Adrenal gland (tissue), 12 donors: ENCODE results near the gene ZFHX3. TPM values are rescaled to one million over a fixed set of nuclear protein-coding genes. Genes with fewer than 3 reads are reported as not detected.
A peak's percentile ranks its signal among the peaks of the same experiment; 100 is the strongest.
"Not testable (repeated sequence)": the region's sequence is repeated elsewhere in the genome, so short reads cannot be mapped to it uniquely, and the experiment has no call there.

Experiments used
- DNase-seq, 7 donors: peaks; one replicate each; pipeline ENCODE4 v3.0.0-alpha.2; 2019 to 2020
- H3K27ac ChIP-seq, 5 donors: fragments of 200-600 bp; sonication (generic) in 4 of 5; 1 replicate in 3 of 5; 2 replicates in 2 of 5; pipeline versions ENCODE4 v1.5.1 to v1.8.0; 2016 to 2020; ENCODE audit warnings: mild to moderate bottlenecking in 1 of 5
- H3K27me3 ChIP-seq: fragments of 200-600 bp; 2 replicates; pipeline ENCODE4 v1.8.0; 2021
- H3K36me3 ChIP-seq, 2 donors: fragments of 200-600 bp; replicated peaks in 1 of 2; 1 replicate in 1 of 2; 2 replicates in 1 of 2; pipeline versions ENCODE4 v1.5.1 to v1.8.0; 2018 to 2022
- H3K4me1 ChIP-seq, 2 donors: fragments of 200-600 bp; replicated peaks in 1 of 2; 1 replicate in 1 of 2; 2 replicates in 1 of 2; pipeline versions ENCODE4 v1.5.1 to v1.8.0; 2018 to 2021
- H3K4me3 ChIP-seq, 4 donors: fragments of 200-600 bp; sonication (generic) in 3 of 4; one replicate each; pipeline ENCODE4 v1.5.1; 2016 to 2018
- H3K9me3 ChIP-seq, 3 donors: fragments of 200-600 bp; sonication (generic) in 1 of 3; replicated peaks in 1 of 3; 1 replicate in 2 of 3; 2 replicates in 1 of 3; pipeline versions ENCODE4 v1.5.1 to v1.8.0; 2016 to 2021
- POLR2A ChIP-seq, 2 donors: fragments of 450-650 bp; IDR thresholded peaks; one replicate each; pipeline ENCODE4 v1.6.1; 2017; ENCODE audit warnings: antibody characterized with exemption in 2 of 2, mild to moderate bottlenecking in 2 of 2, moderate library complexity in 1 of 2
- WGBS, 4 donors: extraction: QIAGEN DNeasy Blood & Tissue Kit in 2 of 4; methylation state at CpG; one replicate each; pipeline versions ENCODE4 v1.1.5 to v1.1.7; 2013 to 2017; 5-methylcytosine and 5-hydroxymethylcytosine counted together
- intact Hi-C, 2 donors: fragments of 100-400 bp; cut with DNase I; formaldehyde crosslinking; loops; one replicate each; pipeline versions ENCODE4 v1.14.1 to v1.15.0; 2022 to 2023
- polyA plus RNA-seq, 3 donors: library from polyadenylated mRNA; stranded (reverse); fragments of 200-250 nt in 2 of 3; fragments of 350-450 nt in 1 of 3; fragmentation: Illumina TruSeq in 1 of 3; extraction: RNeasy Lipid Tissue Mini Kit (QIAGEN cat#74804) in 1 of 3; gene quantifications; one replicate each; pipeline ENCODE4 v1.2.3, GENCODE V29; 2013 to 2014
- total RNA-seq, 9 donors: library from RNA; depleted of rRNA in 4 of 9; stranded (reverse); fragments of >200 nt in 4 of 9; fragments of 120-200 nt in 1 of 9; fragmentation: NEBNext Ultra II Directional in 1 of 9; extraction: Animal tissue kit (Norgen Biotek cat#: 25700) in 1 of 9; gene quantifications; one replicate each; pipeline versions ENCODE4 v1.1.0 to v1.2.4, GENCODE V29; 2013 to 2023
- TF ChIP-seq, protein P1 (sequence below), 6 experiments: fragments of 450-650 bp in 4 of 6; fragments of 200-600 bp in 2 of 6; sonication (generic) in 1 of 6; IDR thresholded peaks; 1 replicate in 5 of 6; 2 replicates in 1 of 6; pipeline versions ENCODE4 v1.5.1 to v1.8.0; 2016 to 2021; ENCODE audit warnings: antibody characterized with exemption in 6 of 6, mild to moderate bottlenecking in 2 of 6, moderate library complexity in 1 of 6
- donor health status: healthy with polysubstance abuse.
- donor health status: Bipolar disorder and iron deficiency.
- donor health status: DM: yes; HTN: yes; CAD: no.
- donor health status: DM: no; HTN: no; CAD: no.
- donor health status: DM: no; HTN: no; CAD: no.
- donor health status: DM: yes; HTN: yes; CAD: no.

ZFHX3 gene
- total and polyA plus RNA-seq, 12 donors, result 2.4 to 31.6 (median 19.3) TPM

DNA sequence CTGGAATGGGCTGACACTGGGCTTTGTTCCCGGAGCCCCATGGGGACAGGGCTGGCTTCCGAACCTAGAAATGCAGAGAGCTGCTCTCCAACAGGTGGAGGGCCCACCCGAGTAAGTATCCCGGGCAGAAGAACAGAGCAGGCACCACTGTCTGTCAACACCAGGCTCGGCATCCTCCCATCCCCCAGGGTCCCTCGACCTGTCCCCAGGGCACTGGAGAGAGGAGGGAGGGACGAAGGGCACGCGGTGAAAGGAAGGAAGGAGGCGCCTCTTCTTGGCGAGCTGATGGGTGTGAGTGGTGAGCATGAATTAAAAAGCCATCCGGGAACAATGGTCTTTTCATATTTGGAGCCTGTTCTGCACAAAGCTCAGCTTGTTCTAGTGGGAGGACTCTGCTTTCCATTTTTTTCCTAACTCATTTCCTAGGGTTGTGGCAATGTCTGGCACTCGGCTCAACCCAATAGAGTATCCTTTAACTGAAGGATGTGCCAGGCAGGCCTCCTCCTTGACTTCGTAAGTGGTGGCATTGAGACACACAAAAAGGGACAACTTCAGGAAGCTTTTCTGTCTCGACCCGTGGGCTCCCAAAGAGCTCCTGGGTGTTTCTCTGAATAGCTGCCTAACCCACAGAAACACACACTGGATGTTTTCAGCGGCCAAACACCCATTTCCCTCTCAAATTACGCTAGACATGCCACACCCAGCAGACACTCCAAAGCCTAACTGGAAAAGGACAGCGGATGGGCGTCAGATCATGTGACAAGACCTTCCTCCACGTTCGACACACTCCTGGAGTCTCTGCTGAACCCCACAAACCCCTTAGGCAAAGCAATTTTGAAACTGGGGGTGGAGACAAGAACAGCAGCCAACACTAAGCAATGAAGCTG lies 47.7 kb downstream of the ZFHX3 start:
- Histone ChIP-seq H3K27me3 (no peaks in the 10 kb centered on the region), H3K9me3 (no peaks in the 10 kb centered on the region), H3K27ac (peak overlapping the region in 1 of 5 donors; percentile 15), H3K36me3 (no peaks in the 10 kb centered on the region), H3K4me1 (peaks cover 0 to 17% of the 10 kb centered on the region in 2 donors), H3K4me3 (no peak overlapping the region)
- peak in 1 of 7 donors; percentile 53 for DNase-seq
- TF ChIP-seq POLR2A (IDR thresholded peaks at IDR 0.05), result no peak
- 67 to 74% (median 72%) methylated on average over 19 to 22 of the region's 22 CpGs for WGBS, 4 donors
- intact Hi-C loops, result no loop called here

DNA sequence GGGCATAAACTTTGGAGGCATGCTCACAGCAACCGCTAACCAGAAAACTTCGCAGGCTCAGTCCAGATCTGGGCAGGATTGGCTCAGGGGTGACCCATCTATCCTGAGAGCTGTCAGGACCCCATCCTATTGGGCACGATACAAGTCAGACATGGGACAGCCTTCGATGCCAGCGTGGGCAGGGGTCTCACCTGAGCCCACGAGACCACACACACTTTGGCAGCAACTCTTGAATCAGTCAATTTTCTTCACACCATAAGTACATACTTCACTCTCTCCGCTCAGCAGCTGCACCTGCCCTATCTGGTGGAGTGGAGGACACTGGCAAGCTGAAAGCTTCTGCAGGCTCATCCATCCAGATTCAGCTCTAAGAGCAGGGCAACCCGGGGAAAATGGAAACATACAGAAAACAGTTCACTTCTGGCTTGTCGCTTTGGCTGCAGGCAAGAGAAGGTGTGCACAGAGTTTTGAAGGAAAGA lies 48.3 kb downstream of the ZFHX3 start:
- DNase-seq, result peak in 1 of 7 donors; percentile 48
- Histone ChIP-seq H3K27ac (no peak overlapping the region), H3K9me3 (no peaks in the 10 kb centered on the region), H3K4me1 (peaks cover 0 to 17% of the 10 kb centered on the region in 2 donors), H3K27me3 (no peaks in the 10 kb centered on the region), H3K36me3 (no peaks in the 10 kb centered on the region), H3K4me3 (no peak overlapping the region)
- WGBS, 4 donors, result 80 to 86% (median 85%) methylated on average over 6 to 9 of the region's 9 CpGs
- TF ChIP-seq POLR2A (IDR thresholded peaks at IDR 0.05), result no peak
- TF ChIP-seq, protein P1, sequence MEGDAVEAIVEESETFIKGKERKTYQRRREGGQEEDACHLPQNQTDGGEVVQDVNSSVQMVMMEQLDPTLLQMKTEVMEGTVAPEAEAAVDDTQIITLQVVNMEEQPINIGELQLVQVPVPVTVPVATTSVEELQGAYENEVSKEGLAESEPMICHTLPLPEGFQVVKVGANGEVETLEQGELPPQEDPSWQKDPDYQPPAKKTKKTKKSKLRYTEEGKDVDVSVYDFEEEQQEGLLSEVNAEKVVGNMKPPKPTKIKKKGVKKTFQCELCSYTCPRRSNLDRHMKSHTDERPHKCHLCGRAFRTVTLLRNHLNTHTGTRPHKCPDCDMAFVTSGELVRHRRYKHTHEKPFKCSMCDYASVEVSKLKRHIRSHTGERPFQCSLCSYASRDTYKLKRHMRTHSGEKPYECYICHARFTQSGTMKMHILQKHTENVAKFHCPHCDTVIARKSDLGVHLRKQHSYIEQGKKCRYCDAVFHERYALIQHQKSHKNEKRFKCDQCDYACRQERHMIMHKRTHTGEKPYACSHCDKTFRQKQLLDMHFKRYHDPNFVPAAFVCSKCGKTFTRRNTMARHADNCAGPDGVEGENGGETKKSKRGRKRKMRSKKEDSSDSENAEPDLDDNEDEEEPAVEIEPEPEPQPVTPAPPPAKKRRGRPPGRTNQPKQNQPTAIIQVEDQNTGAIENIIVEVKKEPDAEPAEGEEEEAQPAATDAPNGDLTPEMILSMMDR (IDR thresholded peaks at IDR 0.05), result no peak
- intact Hi-C loops, result no loop called here

DNA sequence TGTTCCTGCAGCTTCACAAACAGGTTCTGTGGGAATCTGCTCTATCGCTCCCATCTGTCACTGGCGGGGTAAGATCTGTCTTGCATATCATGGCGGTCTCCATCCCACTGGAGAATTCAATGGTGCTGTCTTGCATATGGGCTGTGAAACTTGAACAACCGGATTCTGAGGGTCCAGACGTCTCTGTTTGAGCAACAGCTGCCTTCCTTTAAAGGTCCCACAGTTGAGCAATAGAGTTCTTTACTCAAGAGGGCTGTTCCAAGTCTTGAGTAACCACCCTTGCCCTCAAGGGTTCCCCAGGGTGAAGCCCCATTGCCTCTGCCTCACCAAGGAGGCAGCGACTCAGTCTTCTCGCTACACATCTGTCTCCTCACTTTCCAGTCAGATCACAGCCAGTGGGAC lies 50.8 kb downstream of the ZFHX3 start:
- peak in 1 of 7 donors; percentile 38 for DNase-seq
- Histone ChIP-seq H3K4me3 (no peak overlapping the region), H3K36me3 (no peaks in the 10 kb centered on the region), H3K9me3 (no peaks in the 10 kb centered on the region), H3K4me1 (peaks cover 0 to 17% of the 10 kb centered on the region in 2 donors), H3K27me3 (no peaks in the 10 kb centered on the region), H3K27ac (no peak overlapping the region)
- intact Hi-C loops, result no loop called here
- TF ChIP-seq, protein P1 (IDR thresholded peaks at IDR 0.05), result no peak
- TF ChIP-seq POLR2A (IDR thresholded peaks at IDR 0.05), result no peak
- 79 to 88% (median 81%) methylated on average over 7 of the region's 7 CpGs for WGBS, 4 donors

DNA sequence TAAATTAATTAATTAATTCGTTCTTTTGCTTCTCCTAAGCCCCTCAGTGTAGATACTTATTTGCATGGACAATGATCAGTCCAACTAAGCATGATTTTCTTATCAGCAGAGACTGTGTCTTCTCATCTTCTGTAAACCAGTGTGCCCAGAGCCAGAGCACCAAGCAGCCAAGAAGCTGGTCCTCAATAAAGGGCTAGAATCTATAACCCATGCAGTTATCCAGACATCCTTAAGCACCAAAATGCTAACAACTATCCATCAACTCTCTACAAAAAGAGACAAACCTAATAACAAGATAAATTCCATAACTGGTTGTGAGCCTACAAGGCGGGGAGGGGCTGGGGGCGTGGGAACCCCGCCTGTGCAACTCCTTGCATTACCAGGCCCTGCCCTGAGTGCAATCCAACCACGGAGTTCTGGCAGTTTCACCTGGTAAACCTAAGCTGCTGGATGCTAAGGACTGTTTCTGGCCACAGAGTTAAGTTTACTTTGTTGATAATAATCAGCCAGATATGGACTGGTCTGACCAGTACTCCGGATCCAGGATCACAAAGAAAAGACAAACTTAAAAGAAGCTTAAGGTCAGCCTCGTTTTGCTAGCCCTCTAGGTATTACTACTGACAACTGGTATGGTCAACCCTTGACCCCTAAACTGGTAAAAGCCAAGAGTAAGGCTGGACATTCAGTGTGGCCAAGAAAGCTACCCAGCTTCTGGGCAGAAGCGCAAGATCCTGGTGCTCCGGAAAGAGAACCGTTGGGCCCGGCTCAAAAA lies 51.5 kb downstream of the ZFHX3 start:
- TF ChIP-seq, protein P1 (IDR thresholded peaks at IDR 0.05), result no peak
- no peak for TF ChIP-seq POLR2A (IDR thresholded peaks at IDR 0.05)
- no peaks in the 10 kb centered on the region for H3K36me3 ChIP-seq
- no peak overlapping the region for H3K27ac ChIP-seq
- intact Hi-C loops, result no loop called here
- H3K27me3 ChIP-seq, result no peaks in the 10 kb centered on the region
- peaks cover 0 to 19% of the 10 kb centered on the region in 2 donors for H3K4me1 ChIP-seq
- DNase-seq, result no peak
- WGBS, 4 donors, result 82 to 91% (median 86%) methylated on average over 11 of the region's 11 CpGs
- no peaks in the 10 kb centered on the region for H3K9me3 ChIP-seq
- no peak overlapping the region for H3K4me3 ChIP-seq

DNA sequence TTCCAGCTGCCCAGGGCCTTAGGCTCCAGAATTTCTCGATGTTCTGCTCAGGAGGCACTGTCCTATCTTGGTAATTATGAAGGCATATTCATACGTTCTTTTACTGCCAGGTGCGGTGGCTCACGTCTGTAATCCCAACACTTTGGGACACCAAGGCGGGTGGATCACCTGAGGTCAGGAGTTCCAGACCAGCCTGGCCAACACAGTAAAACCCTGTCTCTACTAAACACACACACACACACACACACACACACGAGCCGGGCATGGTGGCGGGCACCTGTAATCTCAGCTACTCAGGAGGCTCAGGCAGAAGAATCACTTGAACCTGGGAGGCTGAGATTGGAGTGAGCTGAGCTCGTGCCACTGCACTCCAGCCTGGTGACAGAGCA lies 52.1 kb downstream of the ZFHX3 start:
- intact Hi-C loops, H3K27me3 ChIP-seq, H3K27ac ChIP-seq, H3K9me3 ChIP-seq, H3K4me3 ChIP-seq, H3K36me3 ChIP-seq: not testable (repeated sequence)
- H3K4me1 ChIP-seq, result peaks cover 3 to 24% of the 10 kb centered on the region in 2 donors
- 84 to 95% (median 89%) methylated on average over 7 to 9 of the region's 9 CpGs for WGBS, 4 donors
- DNase-seq, result peak in 1 of 7 donors; percentile 5
